KMS-11 (cell line): ENCODE measurements around the gene ZNF564.
"Not testable (repeated sequence)": the region's sequence is repeated elsewhere in the genome, so short reads cannot be mapped to it uniquely, and the experiment has no call there.

Experiments
- H2AFZ ChIP-seq: fragments of 200-600 bp; sonication (generic); 2 replicates; pipeline ENCODE4 v1.6.1; 2016; ENCODE audit warnings: antibody characterized with exemption, mixed run types, low read depth
- H3K27ac ChIP-seq: fragments of 200-600 bp; sonication (generic); 2 replicates; pipeline ENCODE4 v1.6.1; 2016; ENCODE audit warnings: mild to moderate bottlenecking, mixed run types
- H3K27me3 ChIP-seq: fragments of 200-600 bp; sonication (generic); 2 replicates; pipeline ENCODE4 v1.6.1; 2017; ENCODE audit warnings: mild to moderate bottlenecking, low read depth, mixed run types, moderate library complexity; ENCODE audit not compliant: insufficient read depth
- H3K36me3 ChIP-seq: fragments of 200-600 bp; sonication (generic); 2 replicates; pipeline ENCODE4 v1.6.1; 2017; ENCODE audit warnings: mild to moderate bottlenecking, mixed run types; ENCODE audit not compliant: insufficient read depth
- H3K4me1 ChIP-seq: fragments of 200-600 bp; sonication (generic); 2 replicates; pipeline ENCODE4 v1.6.1; 2016; ENCODE audit warnings: mild to moderate bottlenecking, low read depth, mixed run types; ENCODE audit not compliant: poor library complexity, severe bottlenecking
- H3K4me2 ChIP-seq: fragments of 200-600 bp; sonication (generic); 2 replicates; pipeline ENCODE4 v1.7.0; 2016; ENCODE audit warnings: mild to moderate bottlenecking, mixed run types
- H3K4me3 ChIP-seq: fragments of 200-600 bp; sonication (generic); IDR thresholded peaks from 2 replicates; pipeline ENCODE4 v1.6.1; 2017; ENCODE audit warnings: low read depth, low read length, mixed read lengths; ENCODE audit not compliant: insufficient read depth
- H3K79me2 ChIP-seq: fragments of 200-600 bp; sonication (generic); 2 replicates; pipeline ENCODE4 v1.6.1; 2016; ENCODE audit warnings: low read depth, mixed run types; ENCODE audit not compliant: insufficient read depth
- H3K9ac ChIP-seq: fragments of 200-600 bp; sonication (generic); 2 replicates; pipeline ENCODE4 v1.6.1; 2016; ENCODE audit warnings: mild to moderate bottlenecking, mixed run types
- H4K20me1 ChIP-seq: fragments of 200-600 bp; sonication (generic); 2 replicates; pipeline ENCODE4 v1.6.1; 2016; ENCODE audit warnings: mild to moderate bottlenecking, mixed run types; ENCODE audit not compliant: insufficient read depth
- TF ChIP-seq, protein P1 (sequence below): fragments of 200-600 bp; sonication (generic); conservative IDR thresholded peaks from 2 replicates; pipeline ENCODE4 v1.6.1; 2017; ENCODE audit warnings: low read depth, mild to moderate bottlenecking, antibody characterized with exemption, low read length, moderate library complexity, mixed read lengths

ZNF564 gene

DNA sequence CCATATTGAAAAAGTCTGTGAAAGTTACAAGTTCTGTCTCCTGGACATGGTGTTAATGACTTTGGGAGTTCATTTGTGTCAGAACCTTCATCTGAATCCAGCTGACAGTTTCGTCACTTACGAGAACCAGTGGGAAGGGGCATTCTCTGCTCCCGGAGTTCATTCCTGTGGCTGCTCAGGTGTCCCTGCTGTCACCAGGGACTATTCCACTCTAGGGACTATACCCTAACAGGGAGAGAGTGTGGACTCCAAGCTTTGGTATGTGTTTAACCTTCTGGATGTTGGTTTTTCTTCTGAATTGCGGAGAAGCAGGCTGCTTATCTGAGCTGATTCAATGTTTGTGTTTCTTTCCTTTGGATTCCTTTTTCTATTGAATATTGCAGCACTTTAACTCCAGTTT, 54.2 kb downstream of the ZNF564 start:
- Histone ChIP-seq H3K36me3 (no peaks in the 10 kb centered on the region), H3K4me2 (no peak overlapping the region), H2AFZ (no peak overlapping the region), H3K79me2 (no peaks in the 10 kb centered on the region), H3K27me3 (no peaks in the 10 kb centered on the region), H4K20me1 (no peaks in the 10 kb centered on the region), H3K27ac (no peak overlapping the region), H3K4me1 (peaks cover 4% of the 10 kb centered on the region), H3K4me3 (no peak overlapping the region), H3K9ac (no peak overlapping the region)
- TF ChIP-seq, protein P1, sequence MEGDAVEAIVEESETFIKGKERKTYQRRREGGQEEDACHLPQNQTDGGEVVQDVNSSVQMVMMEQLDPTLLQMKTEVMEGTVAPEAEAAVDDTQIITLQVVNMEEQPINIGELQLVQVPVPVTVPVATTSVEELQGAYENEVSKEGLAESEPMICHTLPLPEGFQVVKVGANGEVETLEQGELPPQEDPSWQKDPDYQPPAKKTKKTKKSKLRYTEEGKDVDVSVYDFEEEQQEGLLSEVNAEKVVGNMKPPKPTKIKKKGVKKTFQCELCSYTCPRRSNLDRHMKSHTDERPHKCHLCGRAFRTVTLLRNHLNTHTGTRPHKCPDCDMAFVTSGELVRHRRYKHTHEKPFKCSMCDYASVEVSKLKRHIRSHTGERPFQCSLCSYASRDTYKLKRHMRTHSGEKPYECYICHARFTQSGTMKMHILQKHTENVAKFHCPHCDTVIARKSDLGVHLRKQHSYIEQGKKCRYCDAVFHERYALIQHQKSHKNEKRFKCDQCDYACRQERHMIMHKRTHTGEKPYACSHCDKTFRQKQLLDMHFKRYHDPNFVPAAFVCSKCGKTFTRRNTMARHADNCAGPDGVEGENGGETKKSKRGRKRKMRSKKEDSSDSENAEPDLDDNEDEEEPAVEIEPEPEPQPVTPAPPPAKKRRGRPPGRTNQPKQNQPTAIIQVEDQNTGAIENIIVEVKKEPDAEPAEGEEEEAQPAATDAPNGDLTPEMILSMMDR = no peak

- Histone ChIP-seq H3K27me3 (no peaks in the 10 kb centered on the region), H3K4me2 (no peak overlapping the region), H3K79me2 (no peaks in the 10 kb centered on the region), H3K36me3 (no peaks in the 10 kb centered on the region), H2AFZ (no peak overlapping the region), H3K4me1 (peaks cover 4% of the 10 kb centered on the region), H4K20me1 (no peaks in the 10 kb centered on the region), H3K27ac (no peak overlapping the region), H3K4me3 (no peak overlapping the region), H3K9ac (no peak overlapping the region)
- TF ChIP-seq, protein P1 = no peak
These were observed 54.8 kb downstream of the ZNF564 start for GRCh38 chr19:12496480-12496879.

GRCh38 chr19:12495002-12495802, 56.1 kb downstream of the ZNF564 start:
- Histone ChIP-seq H3K27ac (peak overlapping the region; percentile 75), H3K4me3 (peak overlapping the region; percentile 56), H3K27me3 (no peaks in the 10 kb centered on the region), H3K9ac (peak overlapping the region; percentile 85; the same call in 1 of the 2 replicates), H3K4me2 (peak overlapping the region; percentile 75), H3K36me3 (no peaks in the 10 kb centered on the region), H3K4me1 (peaks cover 4% of the 10 kb centered on the region), H4K20me1 (no peaks in the 10 kb centered on the region), H3K79me2 (no peaks in the 10 kb centered on the region), H2AFZ (peak overlapping the region; percentile 99)
- TF ChIP-seq, protein P1 = peak; percentile 33; the same call in 1 of the 2 replicates

GRCh38 chr19:12494260-12494860, 56.9 kb downstream of the ZNF564 start:
- Histone ChIP-seq H3K9ac (no peak overlapping the region), H3K4me1 (peaks cover 4% of the 10 kb centered on the region), H3K4me3 (no peak overlapping the region), H3K27ac (no peak overlapping the region), H3K27me3 (no peaks in the 10 kb centered on the region), H3K36me3 (no peaks in the 10 kb centered on the region), H4K20me1 (no peaks in the 10 kb centered on the region), H2AFZ (no peak overlapping the region), H3K4me2 (no peak overlapping the region), H3K79me2 (no peaks in the 10 kb centered on the region)
- TF ChIP-seq, protein P1 = no peak

GRCh38 chr19:12486265-12486783, 65.0 kb downstream of the ZNF564 start:
- not testable (repeated sequence) for H3K27me3 ChIP-seq, H3K4me3 ChIP-seq, H3K4me2 ChIP-seq, H3K9ac ChIP-seq, H2AFZ ChIP-seq, H3K27ac ChIP-seq, H3K36me3 ChIP-seq, H4K20me1 ChIP-seq
- Histone ChIP-seq H3K4me1 (peaks cover 35% of the 10 kb centered on the region), H3K79me2 (peaks cover 11% of the 10 kb centered on the region; the same call in 1 of the 2 replicates)
